RWPE1 (cell line): ENCODE data around the gene HMG20B.

ENCODE experiments used
- CTCF ChIA-PET: fragments of 350-600 bp; sonication (Branson Sonifier 250); formaldehyde crosslinking; extraction: SDS; loops from one replicate; lab custom pipeline; 2021; lab: Yijun Ruan, JAX
- POLR2A ChIA-PET: fragments of 400-600 bp; formaldehyde crosslinking; extraction: SDS; loops from one replicate; lab custom pipeline; 2020; ENCODE audit warnings: antibody characterized with exemption; ENCODE audit not compliant: low non-redundant PET; lab: Yijun Ruan, JAX
- DNase-seq: peaks from one replicate; pipeline ENCODE4 v3.0.0; 2012; ENCODE audit warnings: low spot score
- H3K27ac ChIP-seq: fragments of 450-650 bp; 2 replicates; pipeline ENCODE4 v1.5.1; 2017
- TF ChIP-seq, protein P1 (sequence below): fragments of 450-650 bp; conservative IDR thresholded peaks from 2 replicates; pipeline ENCODE4 v1.5.1; 2017; ENCODE audit warnings: low read depth, mild to moderate bottlenecking

HMG20B gene

DNA sequence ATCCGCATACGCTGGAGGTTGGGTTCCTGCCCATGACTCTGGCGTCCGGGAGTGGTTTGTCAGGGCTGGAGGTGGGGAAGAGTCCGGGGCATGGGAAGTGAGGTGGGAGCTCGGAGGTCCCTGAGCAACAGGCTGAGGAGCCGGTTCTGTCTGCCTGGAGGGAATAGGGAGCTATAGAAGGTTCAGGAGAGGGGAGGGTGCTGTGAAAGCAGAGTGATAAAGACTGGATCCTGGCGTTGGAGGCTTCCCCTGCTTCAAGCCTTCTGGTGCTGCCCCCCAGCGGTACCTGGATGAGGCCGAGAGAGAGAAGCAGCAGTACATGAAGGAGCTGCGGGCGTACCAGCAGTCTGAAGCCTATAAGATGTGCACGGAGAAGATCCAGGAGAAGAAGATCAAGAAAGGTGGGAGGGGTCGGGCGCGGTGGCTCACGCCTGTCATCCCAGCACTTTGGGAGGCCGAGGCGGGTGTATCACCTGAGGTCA lies 2.6 kb downstream of the HMG20B start:
- peak overlapping the region; percentile 81; the same call in 1 of the 2 replicates for H3K27ac ChIP-seq
- ChIA-PET CTCF (interaction anchor here (0.6 to 1.7 kb wide), 5 partner anchors 10 to 48 kb away, joined by 3 to 7 read pairs (median 4); partner anchors contain the start of gene GIPC3), POLR2A (no interaction called here)
- TF ChIP-seq, protein P1, sequence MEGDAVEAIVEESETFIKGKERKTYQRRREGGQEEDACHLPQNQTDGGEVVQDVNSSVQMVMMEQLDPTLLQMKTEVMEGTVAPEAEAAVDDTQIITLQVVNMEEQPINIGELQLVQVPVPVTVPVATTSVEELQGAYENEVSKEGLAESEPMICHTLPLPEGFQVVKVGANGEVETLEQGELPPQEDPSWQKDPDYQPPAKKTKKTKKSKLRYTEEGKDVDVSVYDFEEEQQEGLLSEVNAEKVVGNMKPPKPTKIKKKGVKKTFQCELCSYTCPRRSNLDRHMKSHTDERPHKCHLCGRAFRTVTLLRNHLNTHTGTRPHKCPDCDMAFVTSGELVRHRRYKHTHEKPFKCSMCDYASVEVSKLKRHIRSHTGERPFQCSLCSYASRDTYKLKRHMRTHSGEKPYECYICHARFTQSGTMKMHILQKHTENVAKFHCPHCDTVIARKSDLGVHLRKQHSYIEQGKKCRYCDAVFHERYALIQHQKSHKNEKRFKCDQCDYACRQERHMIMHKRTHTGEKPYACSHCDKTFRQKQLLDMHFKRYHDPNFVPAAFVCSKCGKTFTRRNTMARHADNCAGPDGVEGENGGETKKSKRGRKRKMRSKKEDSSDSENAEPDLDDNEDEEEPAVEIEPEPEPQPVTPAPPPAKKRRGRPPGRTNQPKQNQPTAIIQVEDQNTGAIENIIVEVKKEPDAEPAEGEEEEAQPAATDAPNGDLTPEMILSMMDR: peak; percentile 37; the same call in 1 of the 2 replicates
- DNase-seq: no peak

DNA sequence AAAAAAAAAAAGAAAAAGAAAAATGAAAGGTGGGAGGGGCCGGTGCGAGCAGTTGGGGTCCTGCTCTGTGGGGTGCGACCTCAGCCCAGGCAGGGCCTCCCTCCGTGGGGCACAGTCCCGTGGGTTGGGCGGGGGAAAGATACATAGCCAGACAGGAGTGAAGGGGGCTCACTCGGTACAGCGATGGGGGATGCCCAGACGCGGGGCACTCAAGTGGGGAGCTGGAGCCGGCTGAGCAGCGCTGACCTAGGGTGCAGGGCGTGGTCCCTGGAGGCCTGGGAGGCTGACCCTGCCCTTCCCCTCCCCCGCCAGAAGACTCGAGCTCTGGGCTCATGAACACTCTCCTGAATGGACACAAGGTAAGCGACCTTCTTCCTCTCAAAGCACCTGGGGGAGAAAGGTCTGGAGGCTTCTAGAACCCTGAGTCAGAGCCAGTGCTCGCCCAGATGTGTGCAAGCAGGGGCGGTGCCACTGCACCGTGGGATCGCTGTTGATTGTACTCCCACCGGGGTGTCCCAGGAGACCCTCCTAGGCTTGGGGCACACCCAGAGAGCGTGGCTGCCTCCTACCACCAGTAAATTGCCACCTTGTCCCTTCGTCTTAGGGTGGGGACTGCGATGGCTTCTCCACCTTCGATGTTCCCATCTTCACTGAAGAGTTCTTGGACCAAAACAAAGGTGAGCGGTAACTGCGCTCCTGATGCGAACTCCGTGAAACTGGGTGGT lies 3.4 kb downstream of the HMG20B start:
- POLR2A ChIA-PET: no interaction called here
- CTCF ChIA-PET: interaction anchor here (0.6 to 1.7 kb wide), 5 partner anchors 9 to 116 kb away, joined by 3 to 7 read pairs (median 4); partner anchors contain the start of gene GIPC3
- TF ChIP-seq, protein P1: no peak
- H3K27ac ChIP-seq: peak overlapping the region; percentile 24
- no peak for DNase-seq

DNA sequence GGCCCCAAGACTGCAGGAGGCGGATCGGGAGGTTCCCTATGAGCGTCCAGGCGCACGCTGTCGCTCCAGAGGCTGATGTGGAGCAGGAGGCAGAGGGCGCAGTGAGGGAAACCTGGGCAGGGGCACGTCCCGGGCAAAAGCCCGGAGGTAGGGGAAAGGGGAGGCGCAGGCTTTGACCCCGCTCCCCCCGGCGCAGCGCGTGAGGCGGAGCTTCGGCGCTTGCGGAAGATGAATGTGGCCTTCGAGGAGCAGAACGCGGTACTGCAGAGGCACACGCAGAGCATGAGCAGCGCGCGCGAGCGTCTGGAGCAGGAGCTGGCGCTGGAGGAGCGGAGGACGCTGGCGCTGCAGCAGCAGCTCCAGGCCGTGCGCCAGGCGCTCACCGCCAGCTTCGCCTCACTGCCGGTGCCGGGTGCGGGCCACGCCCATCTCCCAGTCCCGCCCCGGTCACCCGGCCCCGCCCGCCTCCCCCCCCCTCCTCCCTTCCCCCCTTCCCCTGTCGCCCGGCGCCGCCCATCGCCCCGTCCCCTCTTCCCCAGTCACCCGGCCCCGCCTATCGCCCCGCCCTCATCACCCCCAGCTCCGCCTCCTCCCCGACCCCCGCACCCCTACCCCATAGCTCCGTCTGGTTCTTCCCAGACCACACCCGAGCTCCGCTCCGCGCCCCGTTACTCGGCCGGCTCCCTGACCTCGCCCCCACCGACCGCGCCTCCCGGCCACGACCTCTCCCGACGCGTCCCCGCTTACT lies 4.1 kb downstream of the HMG20B start:
- DNase-seq: no peak
- ChIA-PET CTCF (no interaction called here), POLR2A (no interaction called here)
- peak overlapping the region; percentile 24; the same call in 1 of the 2 replicates for H3K27ac ChIP-seq
- TF ChIP-seq, protein P1: no peak

DNA sequence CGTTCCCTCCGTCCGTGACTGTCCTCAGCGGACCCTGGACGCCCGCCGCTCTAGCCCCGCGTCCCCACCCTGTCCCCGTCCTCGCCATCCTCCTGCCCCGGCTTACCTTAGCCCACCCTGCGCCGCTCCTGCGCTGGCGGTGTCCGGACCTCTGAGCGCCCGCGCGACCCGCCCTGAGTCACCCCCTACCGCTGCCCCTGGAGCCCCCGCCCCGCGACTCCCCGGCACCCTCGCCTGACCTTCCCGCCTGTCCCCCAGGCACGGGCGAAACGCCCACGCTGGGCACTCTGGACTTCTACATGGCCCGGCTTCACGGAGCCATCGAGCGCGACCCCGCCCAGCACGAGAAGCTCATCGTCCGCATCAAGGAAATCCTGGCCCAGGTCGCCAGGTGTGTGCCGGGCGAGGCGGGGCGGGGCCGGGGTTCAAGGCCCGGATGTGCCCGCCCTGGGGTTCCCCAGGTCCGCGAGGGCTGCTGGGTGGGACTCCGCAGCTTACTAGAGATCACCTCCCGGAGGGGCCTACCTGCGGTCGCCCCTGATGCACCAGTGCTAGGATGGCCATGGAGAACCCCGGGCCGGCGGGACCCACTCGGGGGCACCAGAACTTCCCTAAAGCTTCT lies 5.1 kb downstream of the HMG20B start:
- TF ChIP-seq, protein P1: no peak
- DNase-seq: no peak
- ChIA-PET POLR2A (no interaction called here), CTCF (no interaction called here)
- no peak overlapping the region for H3K27ac ChIP-seq

DNA sequence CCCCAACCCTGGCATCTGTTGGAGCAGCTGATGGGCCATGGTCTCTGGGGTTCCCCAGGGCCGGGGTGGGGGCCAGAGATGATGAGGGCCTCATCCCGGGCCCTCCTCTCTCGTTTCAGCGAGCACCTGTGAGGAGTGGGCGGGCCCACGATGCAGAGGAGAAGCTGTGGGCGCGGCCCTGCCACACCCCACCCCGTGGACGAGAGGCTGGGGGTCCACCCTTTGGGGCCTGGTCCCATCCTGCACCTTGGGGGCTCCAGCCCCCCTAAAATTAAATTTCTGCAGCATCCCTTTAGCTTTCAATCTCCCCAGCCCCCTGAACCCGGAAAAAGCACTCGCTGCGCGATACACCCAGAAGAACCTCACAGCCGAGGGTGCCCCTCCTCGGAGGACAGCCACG lies 5.6 kb downstream of the HMG20B start:
- POLR2A ChIA-PET: no interaction called here
- TF ChIP-seq, protein P1: no peak
- DNase-seq: no peak
- H3K27ac ChIP-seq: no peak overlapping the region; the same call in 1 of the 2 replicates
- CTCF ChIA-PET: no interaction called here
